ENCODE results near the gene CARD19. TPM values are rescaled to one million over a fixed set of nuclear protein-coding genes. Genes with fewer than 3 reads are reported as not detected.

Gene CARD19
- total RNA-seq, 1 experiment from 2014 or later, result 97.5 TPM

DNA sequence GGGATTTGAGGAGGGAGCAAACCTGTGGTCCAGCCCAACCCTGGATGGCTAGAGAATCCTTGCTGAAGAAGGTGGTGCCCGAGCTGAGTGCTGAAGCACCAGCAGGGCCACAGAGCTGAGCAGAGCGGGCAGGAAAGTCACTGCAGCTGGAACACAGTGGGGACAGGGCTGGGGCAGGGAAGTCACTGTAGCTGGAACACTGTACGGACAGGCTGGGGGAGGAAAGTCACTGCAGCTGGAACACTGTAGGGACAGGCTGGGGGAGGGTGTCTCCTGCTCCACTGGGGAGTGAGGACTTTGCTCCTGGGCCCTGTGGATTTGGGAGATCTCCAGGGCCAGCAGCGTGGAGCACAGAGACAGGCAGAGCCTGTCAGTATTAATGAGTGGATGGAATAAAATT lies 46.5 kb upstream of the CARD19 start:
- no peaks in the 10 kb centered on the region for H3K4me1 ChIP-seq (replicated peaks; ENCODE audit: insufficient read depth)
- H3K27me3 ChIP-seq (ENCODE audit: insufficient read depth, low read depth), result no peaks in the 10 kb centered on the region
- intact Hi-C loops (cut with micrococcal nuclease; ENCODE audit: unreplicated experiment), result no loop called here
- H3K4me3 ChIP-seq, result no peak overlapping the region
- no TSS peak for BruUV-seq (replicated peaks)
- ChIA-PET CTCF (interaction anchor here (0.6 kb wide), 1 partner anchor 172 kb away, joined by 5 read pairs; no protein-coding TSS in a partner anchor), POLR2A (ENCODE audit: unreplicated experiment) (no interaction called here)
- no peaks in the 10 kb centered on the region for H3K36me3 ChIP-seq (ENCODE audit: low read depth)
- DNase-seq, result no peak
- H3K9me3 ChIP-seq (ENCODE audit: insufficient read depth, low read depth), result no peaks in the 10 kb centered on the region
- no peak overlapping the region for H3K27ac ChIP-seq
- no peaks in the 10 kb centered on the region for H4K20me1 ChIP-seq (ENCODE audit: insufficient read depth)
- H2AFZ ChIP-seq, result no peak overlapping the region
- 0 out of 2 replicates have a peak, but pooled peaks cover 5% of the 10 kb centered on the region for H3F3A ChIP-seq (ENCODE audit: insufficient read depth, low read depth)
- no peak for TF ChIP-seq EZH2 (IDR thresholded peaks at IDR 0.05; ENCODE audit: low read depth)
- TF ChIP-seq, protein P1, sequence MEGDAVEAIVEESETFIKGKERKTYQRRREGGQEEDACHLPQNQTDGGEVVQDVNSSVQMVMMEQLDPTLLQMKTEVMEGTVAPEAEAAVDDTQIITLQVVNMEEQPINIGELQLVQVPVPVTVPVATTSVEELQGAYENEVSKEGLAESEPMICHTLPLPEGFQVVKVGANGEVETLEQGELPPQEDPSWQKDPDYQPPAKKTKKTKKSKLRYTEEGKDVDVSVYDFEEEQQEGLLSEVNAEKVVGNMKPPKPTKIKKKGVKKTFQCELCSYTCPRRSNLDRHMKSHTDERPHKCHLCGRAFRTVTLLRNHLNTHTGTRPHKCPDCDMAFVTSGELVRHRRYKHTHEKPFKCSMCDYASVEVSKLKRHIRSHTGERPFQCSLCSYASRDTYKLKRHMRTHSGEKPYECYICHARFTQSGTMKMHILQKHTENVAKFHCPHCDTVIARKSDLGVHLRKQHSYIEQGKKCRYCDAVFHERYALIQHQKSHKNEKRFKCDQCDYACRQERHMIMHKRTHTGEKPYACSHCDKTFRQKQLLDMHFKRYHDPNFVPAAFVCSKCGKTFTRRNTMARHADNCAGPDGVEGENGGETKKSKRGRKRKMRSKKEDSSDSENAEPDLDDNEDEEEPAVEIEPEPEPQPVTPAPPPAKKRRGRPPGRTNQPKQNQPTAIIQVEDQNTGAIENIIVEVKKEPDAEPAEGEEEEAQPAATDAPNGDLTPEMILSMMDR (conservative IDR thresholded peaks at IDR 0.05), result no peak
- H3K4me2 ChIP-seq, result no peak overlapping the region
- H3K79me2 ChIP-seq (ENCODE audit: low read depth), result no peaks in the 10 kb centered on the region
- no peaks in the 10 kb centered on the region for H3K9me2 ChIP-seq (ENCODE audit: insufficient read depth)

DNA sequence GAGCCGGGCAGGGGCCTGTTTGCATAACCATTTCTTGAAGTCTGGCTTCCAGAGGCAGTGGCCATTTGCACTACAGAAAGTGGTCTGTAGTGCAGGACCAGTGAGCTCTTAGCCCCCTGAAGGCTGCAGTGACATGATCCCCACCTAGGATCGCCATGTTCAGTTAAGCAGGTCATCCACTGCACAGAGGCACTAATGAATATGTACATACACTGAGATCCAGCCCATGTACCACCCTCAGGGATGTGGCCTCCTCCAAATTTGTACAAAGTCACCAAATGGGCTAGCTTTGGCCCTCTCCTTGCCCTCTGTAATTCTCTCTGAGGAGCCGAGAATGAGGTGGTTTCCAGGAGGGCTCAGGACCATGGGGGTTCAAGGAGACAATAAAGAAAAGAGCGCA lies 45.8 kb upstream of the CARD19 start:
- H3K27me3 ChIP-seq (ENCODE audit: insufficient read depth, low read depth), result no peaks in the 10 kb centered on the region
- POLR2A ChIA-PET (ENCODE audit: unreplicated experiment), result no interaction called here
- intact Hi-C loops (cut with micrococcal nuclease; ENCODE audit: unreplicated experiment), result no loop called here
- TF ChIP-seq, protein P1 (conservative IDR thresholded peaks at IDR 0.05), result no peak
- TF ChIP-seq EZH2 (IDR thresholded peaks at IDR 0.05; ENCODE audit: low read depth), result no peak
- no peak overlapping the region for H3K4me2 ChIP-seq
- no peak for DNase-seq
- no peaks in the 10 kb centered on the region for H3K4me1 ChIP-seq (replicated peaks; ENCODE audit: insufficient read depth)
- H2AFZ ChIP-seq, result no peak overlapping the region
- CTCF ChIA-PET, result no interaction called here
- H4K20me1 ChIP-seq (ENCODE audit: insufficient read depth), result no peaks in the 10 kb centered on the region
- no peak overlapping the region for H3K4me3 ChIP-seq
- no peaks in the 10 kb centered on the region for H3K9me2 ChIP-seq (ENCODE audit: insufficient read depth)
- no peaks in the 10 kb centered on the region for H3K9me3 ChIP-seq (ENCODE audit: insufficient read depth, low read depth)
- BruUV-seq (replicated peaks), result no TSS peak
- H3K79me2 ChIP-seq (ENCODE audit: low read depth), result no peaks in the 10 kb centered on the region
- no peaks in the 10 kb centered on the region for H3K36me3 ChIP-seq (ENCODE audit: low read depth)
- H3K27ac ChIP-seq, result no peak overlapping the region
- 0 out of 2 replicates have a peak, but pooled peaks cover 5% of the 10 kb centered on the region for H3F3A ChIP-seq (ENCODE audit: insufficient read depth, low read depth)

DNA sequence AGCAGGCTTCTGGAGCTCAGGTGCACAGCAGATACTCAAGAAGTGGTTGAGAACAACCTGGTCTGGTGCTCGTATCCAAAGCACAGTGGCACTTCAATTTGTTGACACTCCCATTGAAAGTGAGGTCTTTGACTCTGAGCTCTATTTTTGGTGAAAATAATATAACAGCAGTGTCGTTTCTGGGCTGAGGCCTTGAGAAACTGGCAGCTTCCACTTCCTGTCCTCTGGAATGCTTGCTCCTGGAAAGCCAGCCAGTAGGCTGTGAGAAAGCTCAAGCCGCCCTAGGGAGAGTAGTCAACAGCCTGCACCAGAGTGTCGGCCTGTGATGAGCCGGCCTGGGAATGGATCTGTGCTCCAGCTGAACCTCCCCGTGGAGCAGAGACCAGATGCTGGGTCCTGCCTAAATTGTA lies 44.3 kb upstream of the CARD19 start:
- TF ChIP-seq, protein P1 (conservative IDR thresholded peaks at IDR 0.05), result no peak
- TF ChIP-seq EZH2 (IDR thresholded peaks at IDR 0.05; ENCODE audit: low read depth), result no peak
- DNase-seq, result no peak
- intact Hi-C loops (cut with micrococcal nuclease; ENCODE audit: unreplicated experiment), result no loop called here
- no peak overlapping the region for H3K4me3 ChIP-seq
- H3K79me2 ChIP-seq (ENCODE audit: low read depth), result no peaks in the 10 kb centered on the region
- ChIA-PET CTCF (interaction anchor here (0.6 kb wide), 2 partner anchors 103 to 635 kb away, joined by 4 to 5 read pairs; no protein-coding TSS in a partner anchor), POLR2A (ENCODE audit: unreplicated experiment) (no interaction called here)
- no peaks in the 10 kb centered on the region for H3K36me3 ChIP-seq (ENCODE audit: low read depth)
- no peaks in the 10 kb centered on the region for H4K20me1 ChIP-seq (ENCODE audit: insufficient read depth)
- BruUV-seq (replicated peaks), result no TSS peak
- H3K9me3 ChIP-seq (ENCODE audit: insufficient read depth, low read depth), result no peaks in the 10 kb centered on the region
- H3K9me2 ChIP-seq (ENCODE audit: insufficient read depth), result no peaks in the 10 kb centered on the region
- no peaks in the 10 kb centered on the region for H3K27me3 ChIP-seq (ENCODE audit: insufficient read depth, low read depth)
- no peaks in the 10 kb centered on the region for H3K4me1 ChIP-seq (replicated peaks; ENCODE audit: insufficient read depth)
- H2AFZ ChIP-seq, result no peak overlapping the region
- 0 out of 2 replicates have a peak, but pooled peaks cover 5% of the 10 kb centered on the region for H3F3A ChIP-seq (ENCODE audit: insufficient read depth, low read depth)
- no peak overlapping the region for H3K27ac ChIP-seq
- H3K4me2 ChIP-seq, result no peak overlapping the region
